Left cardiac atrium (tissue), 4 donors: ENCODE data around the gene BRSK2. TPM values are rescaled to one million over a fixed set of nuclear protein-coding genes. Genes with fewer than 3 reads are reported as not detected.

Experiments used
- ATAC-seq, 2 donors: fragments of 200-7000 bp; cut with Tn5 transposase; one replicate each; pipeline ENCODE4 v1.9.1; 2020; ENCODE audit warnings: mild to moderate bottlenecking in 2 of 2, moderate library complexity in 2 of 2
- DNase-seq: peaks from one replicate; pipeline ENCODE4 v3.0.0-alpha.2; 2020
- intact Hi-C, 2 donors: fragments of 100-400 bp; cut with DNase I; formaldehyde crosslinking; loops; one replicate each; pipeline versions ENCODE4 v1.14.1 to v1.15.1; 2022 to 2023
- total RNA-seq, 2 donors: library from RNA; stranded (reverse); fragmentation: NEBNext Ultra II Directional; extraction: Animal tissue kit (Norgen Biotek cat#: 25700); gene quantifications; one replicate each; pipeline ENCODE4 v1.2.1, GENCODE V29; 2021
- donor health status: DM: no; HTN: yes; CAD: no.
- donor health status: DM: no; HTN: yes; CAD: no; lungs with severe emphysema.
- donor health status: DM: yes; HTN: yes; CAD: no.
- donor health status: Dilated cardiomyopathy.

The BRSK2 gene
- total RNA-seq, 2 donors from 2014 or later: 1.3 to 1.6 TPM

DNA sequence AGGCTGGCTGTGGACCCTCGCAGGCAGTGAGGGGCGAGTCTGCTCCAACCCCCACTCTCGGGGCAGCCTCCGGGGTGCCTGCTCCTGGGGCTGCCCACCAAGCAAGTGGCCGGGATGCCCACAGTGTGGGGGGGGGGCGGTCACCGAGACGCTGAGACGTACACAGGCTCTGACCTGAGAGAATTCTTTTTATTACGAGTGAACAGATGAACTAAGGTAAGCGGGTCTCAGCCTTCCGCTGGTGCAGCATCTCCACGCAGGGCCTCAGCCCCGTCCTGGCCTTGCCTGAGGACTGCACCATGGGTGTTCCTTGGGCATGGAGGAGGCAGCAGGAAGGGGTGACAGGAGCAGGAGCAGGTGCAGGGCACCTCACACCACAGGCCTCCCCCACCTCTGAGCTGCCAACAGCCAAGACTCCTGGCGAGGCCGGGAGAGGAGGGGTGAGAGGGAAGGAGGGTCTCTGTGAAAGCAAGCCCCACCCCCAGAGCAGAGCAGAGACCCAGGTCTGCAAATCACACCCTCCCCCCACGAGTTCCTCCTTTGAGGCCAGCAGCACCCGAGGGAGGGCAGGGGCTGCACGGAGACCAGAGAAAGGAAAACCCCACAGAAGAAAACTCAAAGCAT is 79.7 kb downstream of the BRSK2 start:
- ATAC-seq: no peak
- intact Hi-C loops: no loop called here
- DNase-seq: no peak

GRCh38 chr11:1469911-1470680 is 80.4 kb downstream of the BRSK2 start:
- intact Hi-C loops: no loop called here
- DNase-seq (peak; percentile 14), ATAC-seq (no peak)

DNA sequence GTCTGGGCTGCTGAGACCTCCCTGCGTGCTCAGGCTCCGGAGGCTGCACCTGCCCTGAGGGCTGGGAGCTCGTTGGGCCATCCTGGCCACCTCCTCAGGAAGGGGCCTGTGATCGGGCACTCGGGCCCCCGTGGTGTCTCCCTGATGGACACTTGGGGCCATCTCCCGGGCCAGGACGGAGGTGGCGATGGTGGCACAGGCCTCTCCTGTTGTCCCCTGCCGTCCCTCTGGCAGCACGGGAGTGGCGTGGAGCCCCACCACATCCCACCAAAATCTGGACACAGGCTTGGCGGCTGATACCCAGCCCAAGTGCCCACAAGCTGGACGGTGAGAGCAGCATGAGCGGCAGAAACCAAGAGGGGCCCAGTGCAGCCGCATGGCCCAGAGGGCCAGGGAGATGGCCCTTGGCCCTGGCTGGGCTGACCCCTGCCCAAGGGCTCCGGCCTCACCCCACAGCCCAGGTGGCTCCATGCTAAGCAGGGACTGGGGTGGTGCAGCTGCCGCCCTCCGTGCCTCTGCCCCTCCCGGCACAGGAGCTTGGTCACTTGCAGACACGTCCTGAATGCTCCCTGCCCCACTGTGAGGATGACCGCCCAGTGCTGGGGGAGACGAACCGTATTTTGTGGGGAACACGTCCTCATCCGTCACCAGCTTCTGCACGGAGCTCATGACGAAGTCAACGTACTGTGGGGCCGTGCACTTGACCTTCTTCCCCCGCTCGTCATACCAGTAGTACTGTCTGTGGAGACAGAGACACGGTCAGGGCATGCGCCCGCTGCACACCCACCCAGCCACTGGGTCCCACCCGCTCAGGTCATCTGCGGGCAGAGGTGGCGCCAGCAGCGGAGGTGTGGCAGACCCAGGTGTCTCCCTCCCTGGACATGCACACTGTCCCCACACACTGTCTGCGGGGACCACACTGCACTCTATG is 81.2 kb downstream of the BRSK2 start:
- intact Hi-C loops: no loop called here
- no peak for ATAC-seq
- peak; percentile 15 for DNase-seq

DNA sequence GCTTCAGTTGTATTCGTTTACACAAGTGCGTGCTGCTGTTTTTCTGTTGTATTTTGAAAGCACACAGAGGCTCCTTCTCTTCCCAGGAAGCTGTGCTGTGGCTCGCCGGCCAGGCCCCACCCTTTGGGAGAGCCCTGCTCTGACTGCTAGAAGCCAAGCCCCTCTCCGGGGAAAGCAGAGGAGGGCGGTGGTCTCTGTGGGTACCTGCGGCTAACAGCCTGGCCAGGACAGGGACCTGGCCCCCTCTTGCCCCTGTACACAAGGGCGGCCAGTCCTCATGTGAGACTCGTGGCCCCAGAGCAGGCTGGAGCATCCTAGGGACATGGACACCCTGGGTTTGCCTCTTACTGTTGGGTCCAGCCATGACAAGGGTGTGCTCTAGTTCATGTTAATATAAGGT is 82.0 kb downstream of the BRSK2 start:
- ATAC-seq (no peak), DNase-seq (no peak)
- intact Hi-C loops: no loop called here

DNA sequence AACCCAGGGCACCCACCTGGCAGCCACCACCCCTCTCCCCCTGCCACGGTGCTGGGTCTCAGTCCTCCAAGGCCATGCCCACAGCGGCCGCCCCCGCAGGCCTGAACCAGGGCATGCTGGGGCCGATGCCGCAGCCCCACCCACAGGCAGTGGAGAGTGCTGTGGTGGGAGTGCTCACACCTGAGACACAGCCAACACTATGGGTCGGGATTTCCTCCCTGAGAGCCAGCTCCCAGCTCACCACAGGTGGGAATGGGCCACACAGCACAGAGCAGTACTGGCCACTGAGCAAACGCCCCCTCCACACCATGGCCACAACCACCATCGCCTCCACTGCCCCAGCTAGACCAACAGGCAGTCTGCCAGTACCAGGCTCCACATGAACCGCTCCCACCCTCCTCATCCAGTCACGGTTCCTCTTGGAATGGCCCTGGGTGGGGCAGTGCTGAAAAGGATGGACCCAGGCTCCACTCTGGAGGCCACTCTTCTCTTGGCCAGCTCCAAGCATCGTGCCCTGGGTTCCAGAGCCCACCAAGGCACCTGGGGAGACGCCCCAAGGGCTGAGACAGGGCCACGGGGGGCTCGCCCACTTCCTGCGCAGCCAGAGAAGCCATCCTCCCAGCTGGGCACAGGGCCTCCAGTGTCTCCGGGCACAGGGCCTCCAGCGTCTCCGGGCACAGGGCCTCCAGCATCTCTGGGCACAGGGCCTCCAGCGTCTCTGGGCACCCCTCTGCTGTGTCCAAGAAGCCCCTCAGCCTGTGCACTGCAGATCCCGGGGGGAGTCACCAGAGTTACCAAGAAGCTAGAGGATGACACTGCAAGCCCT is 82.7 kb downstream of the BRSK2 start:
- intact Hi-C loops: no loop called here
- ATAC-seq: no peak
- DNase-seq: peak; percentile 15

DNA sequence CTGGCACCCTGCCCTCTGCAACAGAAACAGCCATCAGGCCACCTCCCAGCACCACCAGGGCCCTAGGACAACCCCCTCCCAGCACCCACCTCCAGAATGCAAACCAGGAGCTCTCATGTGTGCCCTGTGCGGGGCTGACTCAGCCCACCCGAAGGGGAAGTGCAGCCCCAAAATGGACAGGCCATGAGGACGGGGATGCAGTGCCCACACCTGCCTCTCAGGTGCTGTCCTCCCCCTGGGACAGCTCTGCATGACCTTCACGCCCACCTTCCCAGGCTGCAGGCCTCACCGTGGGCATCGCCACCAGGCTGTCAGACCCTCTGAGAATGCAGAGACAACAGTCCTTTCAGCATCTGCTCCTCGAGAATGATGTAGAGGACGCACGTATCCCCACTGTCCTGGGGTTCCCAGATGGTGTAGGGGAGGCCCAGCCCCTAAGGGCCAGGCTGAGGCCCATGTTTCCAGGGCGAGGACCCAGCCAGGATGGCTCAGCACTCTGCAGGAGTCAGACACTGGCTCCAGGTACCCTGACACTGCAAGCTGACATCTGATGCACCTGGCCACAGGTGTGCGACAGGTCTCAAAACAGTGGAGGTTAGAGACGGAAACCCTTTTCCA is 83.4 kb downstream of the BRSK2 start:
- intact Hi-C loops: no loop called here
- no peak for ATAC-seq
- peak; percentile 8 for DNase-seq

DNA sequence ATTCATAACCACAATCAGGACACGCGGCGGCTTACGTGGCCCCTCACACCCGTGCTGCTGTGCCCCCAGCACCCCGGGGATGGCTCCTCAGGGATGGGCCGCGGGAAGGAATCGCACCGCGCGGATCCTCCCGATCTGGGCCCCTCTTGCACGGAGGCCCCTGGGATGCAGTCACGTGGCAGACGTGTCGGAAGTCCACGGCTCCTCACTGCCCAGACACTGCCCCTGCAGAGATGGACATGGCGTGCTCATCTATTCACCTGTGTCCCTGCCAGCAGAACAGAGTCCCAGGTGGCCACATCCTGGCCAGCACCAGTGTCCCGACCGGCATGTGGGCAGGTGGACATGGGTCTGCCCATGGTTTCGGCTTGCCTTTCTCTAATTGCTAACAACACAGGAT is 84.1 kb downstream of the BRSK2 start:
- no peak for ATAC-seq
- intact Hi-C loops: no loop called here
- DNase-seq: peak; percentile 8

DNA sequence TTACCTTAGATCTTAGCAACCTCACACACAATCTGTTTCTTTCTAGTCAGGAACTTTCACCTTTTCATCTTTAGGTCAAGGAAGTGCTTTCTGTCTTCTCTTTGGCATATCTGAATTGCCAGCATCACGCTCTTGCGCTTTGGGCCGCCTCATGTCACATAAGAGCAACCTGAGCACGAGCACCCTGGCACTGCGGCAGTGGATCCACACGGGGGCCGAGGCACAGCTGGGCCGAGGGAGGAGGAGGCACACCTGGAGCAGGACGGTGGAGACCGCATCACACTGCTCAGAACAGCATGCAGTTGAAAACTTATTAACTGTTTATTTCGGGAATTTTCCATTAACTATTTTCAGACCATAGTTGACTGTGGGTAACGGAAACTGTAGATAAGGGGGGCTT is 86.1 kb downstream of the BRSK2 start:
- ATAC-seq (no peak), DNase-seq (peak; percentile 10)
- intact Hi-C loops: no loop called here

GRCh38 chr11:1476940-1477736 is 87.4 kb downstream of the BRSK2 start:
- DNase-seq (peak; percentile 13), ATAC-seq (no peak)
- intact Hi-C loops: no loop called here

- DNase-seq (no peak), ATAC-seq (no peak)
- intact Hi-C loops: no loop called here
Observed at GRCh38 chr11:1478011-1478410, 88.3 kb downstream of the BRSK2 start.

GRCh38 chr11:1478544-1478943 is 88.8 kb downstream of the BRSK2 start:
- no peak for ATAC-seq
- DNase-seq: peak; percentile 19
- intact Hi-C loops: no loop called here

- DNase-seq (peak; percentile 14), ATAC-seq (no peak)
- intact Hi-C loops: no loop called here
Observed at GRCh38 chr11:1479006-1479677, 89.4 kb downstream of the BRSK2 start.

- ATAC-seq (no peak), DNase-seq (peak; percentile 8)
- intact Hi-C loops: no loop called here
Observed at GRCh38 chr11:1479678-1480118, 90.0 kb downstream of the BRSK2 start.

- DNase-seq: no peak
- no peak for ATAC-seq
- intact Hi-C loops: no loop called here
Observed at GRCh38 chr11:1480191-1480554, 90.4 kb downstream of the BRSK2 start.

DNA sequence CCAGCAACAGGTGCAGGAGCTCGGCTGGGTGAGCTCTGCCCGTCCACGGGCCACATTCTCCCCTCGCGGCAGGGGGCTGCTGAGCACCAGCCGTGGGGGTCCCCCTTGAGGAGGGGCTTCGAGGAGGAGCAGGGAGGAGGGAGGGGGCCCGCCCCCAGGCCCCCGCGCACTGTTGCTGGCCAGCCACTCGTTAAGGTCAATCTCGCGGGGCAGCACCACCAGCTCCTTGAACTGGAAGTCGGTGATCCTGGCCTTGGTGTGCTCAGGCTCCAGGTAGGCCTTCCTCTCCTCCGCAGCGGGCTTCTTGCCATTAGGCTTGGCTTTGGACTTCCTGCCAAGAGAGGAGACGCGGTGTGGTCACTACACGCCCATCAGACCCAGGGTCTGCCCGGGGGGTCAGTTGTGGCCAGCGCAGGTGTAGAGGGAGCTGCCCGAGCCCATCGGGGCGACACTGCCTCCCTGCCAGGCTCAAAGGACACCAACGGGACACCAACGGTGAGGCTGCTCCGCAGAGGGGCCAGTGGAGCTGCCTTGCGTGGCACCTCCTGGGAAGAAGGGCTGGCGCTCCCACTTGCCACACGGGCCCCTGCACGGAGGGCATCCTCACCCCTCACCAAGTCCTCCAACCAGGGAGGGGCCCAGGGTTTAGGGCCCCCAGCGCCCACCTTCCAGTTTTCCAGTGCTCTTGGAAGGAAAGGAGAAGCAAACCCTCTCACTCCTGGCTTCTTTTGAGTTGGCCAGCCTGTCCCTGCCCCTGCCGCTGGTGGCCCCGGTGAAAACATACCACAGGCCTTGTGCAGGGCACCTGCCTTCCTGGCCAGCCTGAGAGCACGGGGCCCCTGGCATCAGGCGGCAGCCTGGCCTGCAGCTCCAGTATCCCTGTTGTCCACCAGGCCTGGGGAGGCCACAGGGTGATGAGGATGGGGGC is 91.1 kb downstream of the BRSK2 start:
- ATAC-seq (no peak), DNase-seq (peak; percentile 16)
- intact Hi-C loops: no loop called here

DNA sequence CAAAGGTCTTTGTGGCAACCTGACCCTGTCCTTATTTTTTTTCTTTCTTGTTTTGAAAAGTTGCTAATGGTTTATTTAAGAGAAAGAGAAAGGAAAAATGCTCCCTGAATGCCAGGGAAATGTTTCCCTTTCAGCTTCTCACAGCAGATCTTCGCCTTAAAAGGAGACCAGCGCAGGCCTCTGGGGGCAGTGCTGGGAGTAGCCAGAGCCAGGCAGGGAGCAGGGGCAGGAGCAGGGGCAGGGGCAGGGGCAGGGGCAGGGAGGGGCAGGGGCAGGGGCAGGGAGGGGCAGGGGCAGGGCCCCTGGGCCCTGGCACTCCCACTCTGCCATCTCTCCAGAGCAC is 91.7 kb downstream of the BRSK2 start:
- intact Hi-C loops: no loop called here
- no peak for ATAC-seq
- DNase-seq: peak; percentile 20
